Psoas muscle (tissue), 8 donors: Measurements from ENCODE around the gene WNK4. TPM values are rescaled to one million over a fixed set of nuclear protein-coding genes. Genes with fewer than 3 reads are reported as not detected.

Experiments used
- ATAC-seq, 4 donors: fragments of 200-7000 bp; cut with Tn5 transposase; one replicate each; pipeline ENCODE4 v1.9.1; 2020; ENCODE audit warnings: moderate library complexity in 3 of 4, mild to moderate bottlenecking in 2 of 4
- DNase-seq, 2 donors: peaks; one replicate each; pipeline ENCODE4 v3.0.0-alpha.2; 2020
- H3K27ac ChIP-seq: fragments of 200-600 bp; one replicate; pipeline ENCODE4 v1.8.0; 2022
- H3K27me3 ChIP-seq, 3 donors: fragments of 200-600 bp in 1 of 3; one replicate each; pipeline versions ENCODE4 v1.6.1 to v1.8.0; 2013 to 2022; ENCODE audit warnings: low read length in 2 of 3, mild to moderate bottlenecking in 2 of 3, moderate library complexity in 1 of 3; ENCODE audit not compliant: insufficient read depth in 3 of 3
- H3K36me3 ChIP-seq, 2 donors: fragments of 200-600 bp in 1 of 2; one replicate each; pipeline versions ENCODE4 v1.6.1 to v1.8.0; 2013 to 2022; ENCODE audit warnings: low read depth in 1 of 2, mild to moderate bottlenecking in 1 of 2, moderate library complexity in 1 of 2; ENCODE audit not compliant: insufficient read depth in 1 of 2
- H3K4me1 ChIP-seq: fragments of 200-600 bp; one replicate; pipeline ENCODE4 v1.8.0; 2022
- H3K4me3 ChIP-seq: fragments of 200-600 bp; one replicate; pipeline ENCODE4 v1.8.0; 2022; ENCODE audit warnings: mild to moderate bottlenecking
- H3K9me3 ChIP-seq: fragments of 200-600 bp; one replicate; pipeline ENCODE4 v1.8.0; 2022
- CTCF ChIP-seq: fragments of 200-600 bp; IDR thresholded peaks from one replicate; pipeline ENCODE4 v1.8.0; 2022; ENCODE audit warnings: antibody characterized with exemption
- WGBS, 3 donors: extraction: QIAGEN DNeasy Blood & Tissue Kit; methylation state at CpG; one replicate each; pipeline versions ENCODE4 v1.1.6 to v1.1.7; 2013; 5-methylcytosine and 5-hydroxymethylcytosine counted together
- intact Hi-C, 2 donors: fragments of 100-400 bp; cut with DNase I; formaldehyde crosslinking; loops; one replicate each; pipeline versions ENCODE4 v1.11.0 to v1.14.2; 2022
- polyA plus RNA-seq, 3 donors: library from polyadenylated mRNA; stranded (reverse); fragments of 200-250 nt; gene quantifications; one replicate each; pipeline ENCODE4 v1.2.3, GENCODE V29; 2013
- total RNA-seq, 4 donors: library from RNA; stranded (reverse); fragmentation: NEBNext Ultra II Directional in 2 of 4; extraction: Animal tissue kit (Norgen Biotek cat#: 25700) in 2 of 4; gene quantifications; one replicate each; pipeline versions ENCODE4 v1.2.1 to v1.2.4, GENCODE V29; 2021 to 2023
- donor health status: healthy with polysubstance abuse.
- donor health status: DM: no; HTN: no; CAD: no; lungs with moderate emphysema.
- donor health status: Bipolar disorder and iron deficiency.
- donor health status: healthy.
- donor health status: DM: yes; HTN: yes; CAD: no.
- donor health status: DM: no; HTN: no; CAD: no.
- donor health status: DM: no; HTN: no; CAD: no.
- donor health status: DM: yes; HTN: yes; CAD: no.

Gene WNK4
- total and polyA plus RNA-seq, 7 donors, result 0.01 to 0.30 (median 0.08) TPM; not detected in 3

- H3K36me3 ChIP-seq, result no peaks in the 10 kb centered on the region
- ATAC-seq (no peak), DNase-seq (no peak)
- H3K27ac ChIP-seq, result no peak overlapping the region
- H3K4me1 ChIP-seq, result peaks cover 5% of the 10 kb centered on the region
- no peaks in the 10 kb centered on the region for H3K9me3 ChIP-seq
- 24 to 43% (median 27%) methylated on average over 3 of the region's 3 CpGs for WGBS, 3 donors
- no peak for TF ChIP-seq CTCF
- no peaks in the 10 kb centered on the region for H3K27me3 ChIP-seq
- intact Hi-C loops, result no loop called here
- H3K4me3 ChIP-seq, result no peak overlapping the region
Observed at GRCh38 chr17:42750739-42751344, 29.6 kb upstream of the WNK4 start.

GRCh38 chr17:42751628-42752027, 28.8 kb upstream of the WNK4 start:
- DNase-seq, result no peak
- no peaks in the 10 kb centered on the region for H3K27me3 ChIP-seq
- no peak overlapping the region for H3K4me3 ChIP-seq
- WGBS, 3 donors, result 54 to 59% (median 59%) methylated on average over 7 of the region's 7 CpGs
- H3K4me1 ChIP-seq, result peaks cover 5% of the 10 kb centered on the region
- no peak for TF ChIP-seq CTCF
- H3K27ac ChIP-seq, result no peak overlapping the region
- intact Hi-C loops, result no loop called here
- no peak for ATAC-seq
- H3K9me3 ChIP-seq, result no peaks in the 10 kb centered on the region
- H3K36me3 ChIP-seq, result no peaks in the 10 kb centered on the region

GRCh38 chr17:42754782-42755181, 25.6 kb upstream of the WNK4 start:
- Histone ChIP-seq H3K36me3 (no peaks in the 10 kb centered on the region), H3K27me3 (peaks cover 0 to 9% (median 0%) of the 10 kb centered on the region in 3 donors), H3K9me3 (no peaks in the 10 kb centered on the region), H3K27ac (no peak overlapping the region), H3K4me1 (peaks cover 5% of the 10 kb centered on the region), H3K4me3 (no peak overlapping the region)
- ATAC-seq, result peak; percentile 28 to 90 (median 82)
- intact Hi-C loops, result no loop called here
- DNase-seq, result peak; percentile 83 to 91
- TF ChIP-seq CTCF, result no peak
- 56 to 66% (median 62%) methylated on average over 3 of the region's 3 CpGs for WGBS, 3 donors

GRCh38 chr17:42759982-42760651, 20.3 kb upstream of the WNK4 start:
- Histone ChIP-seq H3K27me3 (peaks cover 0 to 34% (median 14%) of the 10 kb centered on the region in 3 donors), H3K4me1 (peaks cover 4% of the 10 kb centered on the region), H3K4me3 (peak overlapping the region; percentile 68), H3K36me3 (no peaks in the 10 kb centered on the region), H3K9me3 (no peaks in the 10 kb centered on the region), H3K27ac (peak overlapping the region; percentile 63)
- no peak for TF ChIP-seq CTCF
- intact Hi-C loops, result loop anchor here (5.0 kb wide), 3 partner anchors 38 to 183 kb away; partner anchors contain the start of gene PSMC3IP (in 1 of the 2)
- WGBS, 3 donors, result 34 to 37% (median 36%) methylated on average over 11 of the region's 11 CpGs
- ATAC-seq, result no peak
- no peak for DNase-seq
